Measurements from ENCODE around the gene RUNX3. TPM values are rescaled to one million over a fixed set of nuclear protein-coding genes. Genes with fewer than 3 reads are reported as not detected.

Gene RUNX3
- total RNA-seq, 1 experiment from 2014 or later = 0.33 TPM

GRCh38 chr1:24961334-24961733, 31.3 kb upstream of the RUNX3 start:
- Histone ChIP-seq H3K56ac (ENCODE audit: insufficient read length, low read depth, low read length) (no peak overlapping the region), H4K8ac (replicated peaks; ENCODE audit: insufficient read length, low read depth, low read length) (no peak overlapping the region), H3T11ph (ENCODE audit: low read length) (no peak overlapping the region), H3K9ac (ENCODE audit: extremely low read depth, insufficient read length, low read length) (no peak overlapping the region), H3K14ac (ENCODE audit: insufficient read depth, low read length) (no peak overlapping the region), H3K4me2 (ENCODE audit: insufficient read depth, insufficient read length, low read length) (no peak overlapping the region), H2BK5ac (ENCODE audit: insufficient read length, low read length) (no peak overlapping the region), H4K91ac (ENCODE audit: insufficient read length, low read depth, low read length) (no peak overlapping the region), H3K23ac (ENCODE audit: insufficient read length, low read depth, low read length) (no peak overlapping the region), H4K20me1 (ENCODE audit: control insufficient read depth, insufficient read depth, insufficient read length) (no peaks in the 10 kb centered on the region), H3K27ac (ENCODE audit: insufficient read length, low read depth, low read length) (no peak overlapping the region), H3K79me1 (ENCODE audit: insufficient read depth, low read depth, low read length, poor library complexity, severe bottlenecking) (no peaks in the 10 kb centered on the region), H2AK5ac (ENCODE audit: insufficient read length, low read length) (no peak overlapping the region), H4K5ac (ENCODE audit: insufficient read length, low read depth, low read length) (no peak overlapping the region), H3K18ac (ENCODE audit: insufficient read length, low read depth, low read length) (no peak overlapping the region), H2BK15ac (ENCODE audit: low read depth, low read length) (no peak overlapping the region), H3K23me2 (ENCODE audit: insufficient read length, low read depth, low read length, poor library complexity, severe bottlenecking) (no peaks in the 10 kb centered on the region), H2AFZ (ENCODE audit: low read length) (no peak overlapping the region), H3K79me2 (ENCODE audit: insufficient read depth, low read length) (no peaks in the 10 kb centered on the region), H3K4ac (ENCODE audit: low read depth, low read length) (no peak overlapping the region), H2BK120ac (ENCODE audit: low read depth, low read length, poor library complexity, severe bottlenecking) (no peak overlapping the region), H3K4me1 (ENCODE audit: insufficient read depth, low read length) (no peaks in the 10 kb centered on the region), H3K27me3 (ENCODE audit: insufficient read depth, low read length) (no peaks in the 10 kb centered on the region), H2BK20ac (ENCODE audit: low read depth, low read length, poor library complexity, severe bottlenecking) (no peak overlapping the region), H2BK12ac (ENCODE audit: insufficient read length, low read depth, low read length) (no peak overlapping the region), H3K9me3 (ENCODE audit: control insufficient read depth, low read depth, low read length) (no peaks in the 10 kb centered on the region)
- WGBS (ENCODE audit: extremely low coverage, insufficient read length, low lambda C conversion rate) = no CpG with 5 or more reads among the region's 7 CpGs
- Mint-ChIP-seq H3K4me1 (peaks cover 0 to 5% of the 10 kb centered on the region in 2 experiments; a peak in 2 of 4 replicates), H3K36me3 (ENCODE audit: insufficient read depth in 1 of 3, low read depth in 3 of 3) (no peaks in the 10 kb centered on the region), H3K27ac (no peak overlapping the region; a peak in 1 of 7 replicates), H3K27me3 (ENCODE audit: low read depth) (peaks cover 5% of the 10 kb centered on the region), H3K9me3 (no peaks in the 10 kb centered on the region), H3K4me3 (no peak overlapping the region)
- no peak for TF ChIP-seq CTCF (conservative IDR thresholded peaks at IDR 0.05)
- no peak for DNase-seq

Measured in H9 (cell line).